Measurements from ENCODE around the gene CAPN11. TPM values are rescaled to one million over a fixed set of nuclear protein-coding genes. Genes with fewer than 3 reads are reported as not detected.

Gene CAPN11
- total RNA-seq, 1 experiment from 2014 or later = not detected

- Histone ChIP-seq H4K20me1 (ENCODE audit: low read length) (no peaks in the 10 kb centered on the region), H3K36me3 (ENCODE audit: low read depth, low read length) (no peaks in the 10 kb centered on the region), H3K4me1 (ENCODE audit: insufficient read depth, low read length) (no peaks in the 10 kb centered on the region), H3K9ac (ENCODE audit: low read length) (no peak overlapping the region), H2AFZ (ENCODE audit: low read length) (0 out of 2 replicates have a peak overlapping the region, but pooled peaks have one; percentile 22), H3F3A (ENCODE audit: low read length, unreplicated experiment) (no peaks in the 10 kb centered on the region), H3K79me2 (ENCODE audit: low read length) (no peaks in the 10 kb centered on the region), H3K27me3 (ENCODE audit: low read length) (no peaks in the 10 kb centered on the region), H3K9me3 (ENCODE audit: low read length) (no peaks in the 10 kb centered on the region), H3K27ac (ENCODE audit: low read length) (no peak overlapping the region), H3K4me3 (ENCODE audit: low read length) (no peak overlapping the region), H3K4me2 (ENCODE audit: low read length) (peak overlapping the region; percentile 6), H3K9me2 (replicated peaks; ENCODE audit: low read length) (no peaks in the 10 kb centered on the region)
- no TSS peak for BruUV-seq (replicated peaks)
- intact Hi-C loops (cut with micrococcal nuclease) = loop anchor here (1.0 to 2.0 kb wide), 3 partner anchors 61 to 166 kb away; partner anchors contain the start of gene SLC35B2
- ChIA-PET CTCF (interaction anchor here (0.5 to 1.0 kb wide), 2 partner anchors 30 to 76 kb away, joined by 3 to 4 read pairs; no protein-coding TSS in a partner anchor), POLR2A (ENCODE audit: unreplicated experiment) (no interaction called here)
- ATAC-seq (peak; percentile 99), DNase-seq (peak; percentile 89)
- TF ChIP-seq, protein P1, sequence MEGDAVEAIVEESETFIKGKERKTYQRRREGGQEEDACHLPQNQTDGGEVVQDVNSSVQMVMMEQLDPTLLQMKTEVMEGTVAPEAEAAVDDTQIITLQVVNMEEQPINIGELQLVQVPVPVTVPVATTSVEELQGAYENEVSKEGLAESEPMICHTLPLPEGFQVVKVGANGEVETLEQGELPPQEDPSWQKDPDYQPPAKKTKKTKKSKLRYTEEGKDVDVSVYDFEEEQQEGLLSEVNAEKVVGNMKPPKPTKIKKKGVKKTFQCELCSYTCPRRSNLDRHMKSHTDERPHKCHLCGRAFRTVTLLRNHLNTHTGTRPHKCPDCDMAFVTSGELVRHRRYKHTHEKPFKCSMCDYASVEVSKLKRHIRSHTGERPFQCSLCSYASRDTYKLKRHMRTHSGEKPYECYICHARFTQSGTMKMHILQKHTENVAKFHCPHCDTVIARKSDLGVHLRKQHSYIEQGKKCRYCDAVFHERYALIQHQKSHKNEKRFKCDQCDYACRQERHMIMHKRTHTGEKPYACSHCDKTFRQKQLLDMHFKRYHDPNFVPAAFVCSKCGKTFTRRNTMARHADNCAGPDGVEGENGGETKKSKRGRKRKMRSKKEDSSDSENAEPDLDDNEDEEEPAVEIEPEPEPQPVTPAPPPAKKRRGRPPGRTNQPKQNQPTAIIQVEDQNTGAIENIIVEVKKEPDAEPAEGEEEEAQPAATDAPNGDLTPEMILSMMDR (conservative IDR thresholded peaks at IDR 0.05; ENCODE audit: low read depth, low read length) = peak; percentile 97
- TF ChIP-seq EZH2phosphoT487 (IDR thresholded peaks at IDR 0.05; ENCODE audit: borderline replicate concordance, low read length) = no peak
Observed at GRCh38 chr6:44172731-44173500, 14.3 kb downstream of the CAPN11 start.

GRCh38 chr6:44176130-44176761, 17.6 kb downstream of the CAPN11 start:
- Histone ChIP-seq H3K27me3 (ENCODE audit: low read length) (no peaks in the 10 kb centered on the region), H2AFZ (ENCODE audit: low read length) (no peak overlapping the region), H3K4me1 (ENCODE audit: insufficient read depth, low read length) (peaks cover 17% of the 10 kb centered on the region), H3K4me2 (ENCODE audit: low read length) (no peak overlapping the region), H3F3A (ENCODE audit: low read length, unreplicated experiment) (no peaks in the 10 kb centered on the region), H4K20me1 (ENCODE audit: low read length) (no peaks in the 10 kb centered on the region), H3K9me2 (replicated peaks; ENCODE audit: low read length) (no peaks in the 10 kb centered on the region), H3K9ac (ENCODE audit: low read length) (no peak overlapping the region), H3K79me2 (ENCODE audit: low read length) (no peaks in the 10 kb centered on the region), H3K9me3 (ENCODE audit: low read length) (no peaks in the 10 kb centered on the region), H3K27ac (ENCODE audit: low read length) (no peak overlapping the region), H3K36me3 (ENCODE audit: low read depth, low read length) (no peaks in the 10 kb centered on the region), H3K4me3 (ENCODE audit: low read length) (no peak overlapping the region)
- no peak for TF ChIP-seq EZH2 (IDR thresholded peaks at IDR 0.05; ENCODE audit: low read length, unreplicated experiment)
- TF ChIP-seq EZH2phosphoT487 (IDR thresholded peaks at IDR 0.05; ENCODE audit: borderline replicate concordance, low read length) = no peak
- TF ChIP-seq, protein P1 (conservative IDR thresholded peaks at IDR 0.05; ENCODE audit: low read depth, low read length) = no peak
- ChIA-PET POLR2A (ENCODE audit: unreplicated experiment) (no interaction called here), CTCF (no interaction called here)
- DNase-seq (no peak), ATAC-seq (no peak)
- intact Hi-C loops (cut with micrococcal nuclease) = no loop called here
- BruUV-seq (replicated peaks) = no TSS peak
